HAP-1 (cell line): ENCODE results near the gene TRIM24.
"Not testable (repeated sequence)": the region's sequence is repeated elsewhere in the genome, so short reads cannot be mapped to it uniquely, and the experiment has no call there.

Source experiments
- DNase-seq, 2 experiments: peaks; one replicate each; pipeline ENCODE4 v3.0.0-alpha.2; 2016 to 2020; ENCODE audit warnings: low spot score in 2 of 2
- H3K27me3 ChIP-seq: fragments of 250-450 bp; sonication (Bioruptor Pico); 2 replicates; pipeline ENCODE4 v1.5.1; 2020; ENCODE audit warnings: low read depth, mild to moderate bottlenecking, moderate library complexity
- H3K36me3 ChIP-seq: fragments of 250-450 bp; sonication (Bioruptor Pico); replicated peaks from 2 replicates; pipeline ENCODE4 v1.5.1; 2020; ENCODE audit warnings: mild to moderate bottlenecking
- H3K4me1 ChIP-seq: fragments of 250-450 bp; sonication (Bioruptor Pico); 2 replicates; pipeline ENCODE4 v1.5.1; 2020; ENCODE audit warnings: mild to moderate bottlenecking
- H3K4me3 ChIP-seq: fragments of 250-450 bp; sonication (Bioruptor Pico); 2 replicates; pipeline ENCODE4 v1.5.1; 2020; ENCODE audit warnings: mild to moderate bottlenecking, moderate library complexity
- H3K9me3 ChIP-seq: fragments of 250-450 bp; sonication (Bioruptor Pico); 2 replicates; pipeline ENCODE4 v1.5.1; 2020; ENCODE audit warnings: mild to moderate bottlenecking, moderate library complexity
- in situ Hi-C: fragments of 300-500 bp; cut with MboI; formaldehyde crosslinking; loops from 3 replicates; pipeline ENCODE4 v1.14.3; 2020; ENCODE audit warnings: low sequenced_read_pairs, inconsistent platforms, mixed read lengths

Gene TRIM24

GRCh38 chr7:138514044-138514443 is 54.0 kb downstream of the TRIM24 start:
- peaks cover 4% of the 10 kb centered on the region; the same call in 1 of the 2 replicates for H3K9me3 ChIP-seq
- peaks cover 9% of the 10 kb centered on the region; the same call in 1 of the 2 replicates for H3K4me1 ChIP-seq
- in situ Hi-C loops, result no loop called here
- peaks cover 76% of the 10 kb centered on the region for H3K36me3 ChIP-seq
- H3K27me3 ChIP-seq, result no peaks in the 10 kb centered on the region
- no peak overlapping the region for H3K4me3 ChIP-seq
- DNase-seq, result peak in 1 of 2 experiments; percentile 26

GRCh38 chr7:138515001-138515528 is 55.0 kb downstream of the TRIM24 start:
- Histone ChIP-seq H3K4me3 (no peak overlapping the region), H3K36me3 (peaks cover 83% of the 10 kb centered on the region), H3K9me3 (peaks cover 4% of the 10 kb centered on the region; the same call in 1 of the 2 replicates), H3K27me3 (no peaks in the 10 kb centered on the region), H3K4me1 (peaks cover 9% of the 10 kb centered on the region; the same call in 1 of the 2 replicates)
- no peak for DNase-seq
- in situ Hi-C loops, result no loop called here

GRCh38 chr7:138519061-138519798 is 59.2 kb downstream of the TRIM24 start:
- in situ Hi-C loops, result no loop called here
- H3K9me3 ChIP-seq, result no peaks in the 10 kb centered on the region
- no peaks in the 10 kb centered on the region for H3K4me1 ChIP-seq
- no peak for DNase-seq
- no peaks in the 10 kb centered on the region for H3K27me3 ChIP-seq
- H3K36me3 ChIP-seq, result peaks cover 80% of the 10 kb centered on the region
- no peak overlapping the region for H3K4me3 ChIP-seq

GRCh38 chr7:138520742-138521141 is 60.7 kb downstream of the TRIM24 start:
- H3K36me3 ChIP-seq, result peaks cover 81% of the 10 kb centered on the region
- no peaks in the 10 kb centered on the region for H3K9me3 ChIP-seq
- in situ Hi-C loops, result no loop called here
- no peaks in the 10 kb centered on the region for H3K4me1 ChIP-seq
- DNase-seq, result no peak
- no peaks in the 10 kb centered on the region for H3K27me3 ChIP-seq
- H3K4me3 ChIP-seq, result no peak overlapping the region

- Histone ChIP-seq H3K36me3 (peaks cover 84% of the 10 kb centered on the region), H3K4me3 (no peak overlapping the region), H3K27me3 (no peaks in the 10 kb centered on the region), H3K9me3 (peaks cover 5% of the 10 kb centered on the region; the same call in 1 of the 2 replicates), H3K4me1 (no peaks in the 10 kb centered on the region)
- no peak for DNase-seq
- in situ Hi-C loops, result no loop called here
Measured at GRCh38 chr7:138521837-138522461, 61.9 kb downstream of the TRIM24 start.

GRCh38 chr7:138524259-138524658 is 64.2 kb downstream of the TRIM24 start:
- in situ Hi-C loops, result no loop called here
- H3K9me3 ChIP-seq, result peaks cover 17% of the 10 kb centered on the region
- no peak for DNase-seq
- H3K27me3 ChIP-seq, result no peaks in the 10 kb centered on the region
- no peak overlapping the region for H3K4me3 ChIP-seq
- H3K36me3 ChIP-seq, result peaks cover 84% of the 10 kb centered on the region
- H3K4me1 ChIP-seq, result no peaks in the 10 kb centered on the region

- H3K36me3 ChIP-seq, result peaks cover 84% of the 10 kb centered on the region
Measured at GRCh38 chr7:138525757-138526156, 65.7 kb downstream of the TRIM24 start.

GRCh38 chr7:138527746-138528223 is 67.7 kb downstream of the TRIM24 start:
- Histone ChIP-seq H3K4me1 (no peaks in the 10 kb centered on the region), H3K36me3 (peaks cover 82% of the 10 kb centered on the region), H3K9me3 (peaks cover 17% of the 10 kb centered on the region), H3K27me3 (no peaks in the 10 kb centered on the region), H3K4me3 (no peak overlapping the region)
- no peak for DNase-seq
- in situ Hi-C loops, result no loop called here

More at GRCh38 chr7:138525757-138526156, 65.7 kb downstream of the TRIM24 start:
- Histone ChIP-seq H3K27me3 (no peaks in the 10 kb centered on the region), H3K9me3 (peaks cover 17% of the 10 kb centered on the region), H3K4me3 (no peak overlapping the region), H3K4me1 (no peaks in the 10 kb centered on the region)
- in situ Hi-C loops, result no loop called here
- DNase-seq, result no peak

GRCh38 chr7:138536833-138537232 is 76.8 kb downstream of the TRIM24 start:
- H3K27me3 ChIP-seq, H3K9me3 ChIP-seq, DNase-seq, in situ Hi-C loops, H3K4me1 ChIP-seq, H3K4me3 ChIP-seq: not testable (repeated sequence)
- H3K36me3 ChIP-seq, result peaks cover 66% of the 10 kb centered on the region

GRCh38 chr7:138538518-138538917 is 78.5 kb downstream of the TRIM24 start:
- no peaks in the 10 kb centered on the region for H3K4me1 ChIP-seq
- DNase-seq, result no peak
- H3K4me3 ChIP-seq, result no peak overlapping the region
- in situ Hi-C loops, result no loop called here
- H3K36me3 ChIP-seq, result peaks cover 75% of the 10 kb centered on the region
- H3K9me3 ChIP-seq, result no peaks in the 10 kb centered on the region
- H3K27me3 ChIP-seq, result no peaks in the 10 kb centered on the region

GRCh38 chr7:138538997-138539644 is 79.1 kb downstream of the TRIM24 start:
- H3K27me3 ChIP-seq, result no peaks in the 10 kb centered on the region
- no peaks in the 10 kb centered on the region for H3K4me1 ChIP-seq
- in situ Hi-C loops, result no loop called here
- no peak overlapping the region for H3K4me3 ChIP-seq
- peaks cover 73% of the 10 kb centered on the region for H3K36me3 ChIP-seq
- no peaks in the 10 kb centered on the region for H3K9me3 ChIP-seq
- DNase-seq, result no peak

GRCh38 chr7:138542183-138542582 is 82.1 kb downstream of the TRIM24 start:
- DNase-seq, result no peak
- H3K4me1 ChIP-seq, result no peaks in the 10 kb centered on the region
- H3K4me3 ChIP-seq, result no peak overlapping the region
- H3K9me3 ChIP-seq, result no peaks in the 10 kb centered on the region
- in situ Hi-C loops, result no loop called here
- H3K36me3 ChIP-seq, result peaks cover 79% of the 10 kb centered on the region
- no peaks in the 10 kb centered on the region for H3K27me3 ChIP-seq

- no peak for DNase-seq
- peaks cover 77% of the 10 kb centered on the region for H3K36me3 ChIP-seq
- in situ Hi-C loops, result no loop called here
- H3K4me3 ChIP-seq, result no peak overlapping the region
- H3K4me1 ChIP-seq, result no peaks in the 10 kb centered on the region; the same call in 1 of the 2 replicates
- H3K27me3 ChIP-seq, result no peaks in the 10 kb centered on the region
- H3K9me3 ChIP-seq, result no peaks in the 10 kb centered on the region
Measured at GRCh38 chr7:138543739-138544138, 83.7 kb downstream of the TRIM24 start.
